AG04449 (cell line): ENCODE results near the gene PRRX1.

Experiments
- CTCF ChIA-PET: fragments of 350-600 bp; formaldehyde crosslinking; extraction: SDS; loops from one replicate; lab custom pipeline; 2021; ENCODE audit warnings: antibody characterized with exemption; lab: Yijun Ruan, JAX
- POLR2A ChIA-PET: fragments of 400-600, 350-600 bp; formaldehyde crosslinking; extraction: SDS; loops from one replicate; lab custom pipeline; 2020; ENCODE audit warnings: antibody characterized with exemption, inconsistent platforms; lab: Yijun Ruan, JAX
- DNase-seq: peaks from one replicate; pipeline ENCODE4 v3.0.0-alpha.2; 2010; ENCODE audit warnings: low read depth, low spot score
- H3K4me3 ChIP-seq: 2 replicates; pipeline ENCODE4 v1.5.1; 2011; ENCODE audit warnings: low read depth, mild to moderate bottlenecking, control low read depth, low read length
- TF ChIP-seq, protein P1 (sequence below): IDR thresholded peaks from one replicate; pipeline ENCODE4 v1.5.1; 2011; ENCODE audit warnings: mild to moderate bottlenecking, moderate library complexity, low read length, control low read depth, inconsistent platforms; ENCODE audit not compliant: insufficient read depth; ENCODE audit errors: missing control alignments

The PRRX1 gene

DNA sequence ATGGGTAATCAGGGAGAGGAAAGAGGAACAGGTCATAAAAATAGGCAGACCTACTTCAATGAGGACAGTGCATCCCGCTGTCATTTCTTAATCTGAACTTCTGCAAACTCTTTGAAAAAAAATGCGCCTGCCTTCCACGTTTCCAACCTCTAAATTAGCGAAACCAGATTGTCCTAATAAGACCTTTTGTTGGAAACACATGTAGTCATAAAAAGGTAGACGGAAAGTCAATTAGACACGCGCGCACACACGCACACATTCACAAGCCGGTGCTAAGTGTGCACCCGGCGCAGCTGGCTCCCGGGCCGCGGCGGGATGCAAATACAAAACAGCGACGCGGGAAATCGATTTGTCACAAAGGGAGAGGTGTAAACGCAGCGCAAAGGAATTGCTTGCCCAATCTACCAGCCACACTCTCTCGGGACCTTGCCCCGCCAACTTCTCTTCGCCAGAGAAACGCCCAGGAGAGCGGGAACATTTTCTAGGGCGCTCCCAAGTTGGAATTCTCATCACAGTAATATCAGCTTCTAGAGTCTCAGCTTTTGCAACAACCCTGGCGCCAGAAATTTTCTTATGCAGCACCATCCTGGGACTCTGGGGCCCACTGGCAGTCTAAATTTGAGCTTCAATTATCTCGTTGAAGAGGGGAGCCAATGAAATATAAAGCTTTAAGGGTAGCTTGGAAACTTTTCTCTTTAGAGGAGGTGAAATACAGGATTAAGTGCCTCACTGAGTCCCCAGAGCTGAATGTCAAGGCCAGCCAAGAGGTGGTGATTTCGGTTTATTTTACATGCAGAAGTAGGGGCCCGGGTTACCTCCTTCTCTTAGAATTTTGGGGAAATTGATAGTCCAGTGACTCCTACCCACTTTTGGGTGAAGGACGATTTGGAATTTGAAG, 4.5 kb downstream of the PRRX1 start:
- peak overlapping the region; percentile 95 for H3K4me3 ChIP-seq
- TF ChIP-seq, protein P1, sequence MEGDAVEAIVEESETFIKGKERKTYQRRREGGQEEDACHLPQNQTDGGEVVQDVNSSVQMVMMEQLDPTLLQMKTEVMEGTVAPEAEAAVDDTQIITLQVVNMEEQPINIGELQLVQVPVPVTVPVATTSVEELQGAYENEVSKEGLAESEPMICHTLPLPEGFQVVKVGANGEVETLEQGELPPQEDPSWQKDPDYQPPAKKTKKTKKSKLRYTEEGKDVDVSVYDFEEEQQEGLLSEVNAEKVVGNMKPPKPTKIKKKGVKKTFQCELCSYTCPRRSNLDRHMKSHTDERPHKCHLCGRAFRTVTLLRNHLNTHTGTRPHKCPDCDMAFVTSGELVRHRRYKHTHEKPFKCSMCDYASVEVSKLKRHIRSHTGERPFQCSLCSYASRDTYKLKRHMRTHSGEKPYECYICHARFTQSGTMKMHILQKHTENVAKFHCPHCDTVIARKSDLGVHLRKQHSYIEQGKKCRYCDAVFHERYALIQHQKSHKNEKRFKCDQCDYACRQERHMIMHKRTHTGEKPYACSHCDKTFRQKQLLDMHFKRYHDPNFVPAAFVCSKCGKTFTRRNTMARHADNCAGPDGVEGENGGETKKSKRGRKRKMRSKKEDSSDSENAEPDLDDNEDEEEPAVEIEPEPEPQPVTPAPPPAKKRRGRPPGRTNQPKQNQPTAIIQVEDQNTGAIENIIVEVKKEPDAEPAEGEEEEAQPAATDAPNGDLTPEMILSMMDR, result no peak
- ChIA-PET CTCF (interaction anchor here (0.9 to 3.5 kb wide), 6 partner anchors 16 to 740 kb away, joined by 3 to 12 read pairs (median 4); no protein-coding TSS in a partner anchor), POLR2A (interaction anchor here (0.7 to 2.2 kb wide), 4 partner anchors 30 to 261 kb away, joined by 3 to 7 read pairs (median 3); partner anchors contain the start of gene GORAB)
- no peak for DNase-seq

DNA sequence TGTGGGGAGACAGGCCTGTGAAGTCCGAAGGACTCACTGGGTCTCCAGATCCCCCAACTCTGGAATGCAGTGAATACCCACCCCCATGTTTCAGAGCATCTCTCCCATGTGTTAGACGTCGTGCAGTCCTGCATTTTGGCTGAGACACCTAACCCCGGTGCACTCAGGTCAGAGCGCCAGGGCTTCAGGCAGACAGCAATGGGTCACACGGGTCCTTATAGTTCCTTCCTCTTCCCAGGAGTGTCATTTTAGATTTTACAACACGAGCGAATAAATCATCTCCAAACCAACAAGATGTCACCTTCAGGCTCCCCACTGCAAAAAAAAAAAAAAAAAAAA, 5.1 kb downstream of the PRRX1 start:
- POLR2A ChIA-PET, result interaction anchor here (0.8 kb wide), 1 partner anchor 261 kb away, joined by 3 read pairs; no protein-coding TSS in a partner anchor
- CTCF ChIA-PET, result interaction anchor here (1.2 to 3.5 kb wide), 7 partner anchors 21 to 740 kb away, joined by 3 to 12 read pairs (median 3); no protein-coding TSS in a partner anchor
- TF ChIP-seq, protein P1, result no peak
- DNase-seq, result no peak
- H3K4me3 ChIP-seq, result peak overlapping the region; percentile 95

- TF ChIP-seq, protein P1, result no peak
- CTCF ChIA-PET, result interaction anchor here (1.2 to 3.5 kb wide), 11 partner anchors 16 to 741 kb away, joined by 3 to 12 read pairs (median 3); no protein-coding TSS in a partner anchor
- POLR2A ChIA-PET, result no interaction called here
- H3K4me3 ChIP-seq, result peak overlapping the region; percentile 51
- no peak for DNase-seq
Observed at GRCh38 chr1:170669586-170670530, 5.9 kb downstream of the PRRX1 start.

GRCh38 chr1:170670802-170671628, 7.1 kb downstream of the PRRX1 start:
- peak overlapping the region; percentile 38 for H3K4me3 ChIP-seq
- no peak for DNase-seq
- ChIA-PET CTCF (interaction anchor here (0.9 to 1.8 kb wide), 7 partner anchors 15 to 316 kb away, joined by 3 to 7 read pairs (median 3); no protein-coding TSS in a partner anchor), POLR2A (no interaction called here)
- TF ChIP-seq, protein P1, result peak; percentile 81

DNA sequence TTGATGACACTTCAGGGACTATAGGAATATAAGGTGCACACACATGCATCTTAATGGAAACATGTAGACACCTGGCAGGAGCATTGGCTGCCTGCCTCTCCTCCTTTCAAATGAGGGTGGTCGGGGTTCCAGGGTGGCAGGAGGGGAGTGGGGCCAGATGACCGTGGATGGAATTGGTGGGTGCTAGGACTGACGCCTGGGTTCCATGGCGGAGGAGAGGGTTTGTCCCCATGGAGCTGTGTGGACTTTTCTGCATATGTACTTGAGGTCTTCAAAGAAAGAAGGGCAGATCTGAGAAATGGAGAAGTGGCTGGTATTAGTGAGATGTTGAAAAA, 7.7 kb downstream of the PRRX1 start:
- ChIA-PET CTCF (interaction anchor here (0.9 to 2.3 kb wide), 5 partner anchors 16 to 94 kb away, joined by 3 to 13 read pairs (median 5); no protein-coding TSS in a partner anchor), POLR2A (no interaction called here)
- TF ChIP-seq, protein P1, result no peak
- no peak overlapping the region for H3K4me3 ChIP-seq
- no peak for DNase-seq
